Gastroesophageal sphincter (tissue), 4 donors: Measurements from ENCODE around the gene GK. TPM values are rescaled to one million over a fixed set of nuclear protein-coding genes. Genes with fewer than 3 reads are reported as not detected.
"Not testable (repeated sequence)": the region's sequence is repeated elsewhere in the genome, so short reads cannot be mapped to it uniquely, and the experiment has no call there.

Experiments used
- ATAC-seq: fragments of 150-250 bp; one replicate; pipeline ENCODE4 v1.9.1; 2016; ENCODE audit warnings: mild to moderate bottlenecking, moderate library complexity
- H3K27ac ChIP-seq, 4 donors: fragments of 200-600 bp; sonication (generic) in 3 of 4; 1 replicate in 3 of 4; 2 replicates in 1 of 4; pipeline ENCODE4 v1.5.1; 2016 to 2019
- H3K27me3 ChIP-seq: fragments of 200-600 bp; sonication (generic); one replicate; pipeline ENCODE4 v1.5.1; 2019
- H3K36me3 ChIP-seq, 2 donors: fragments of 200-600 bp; sonication (generic); one replicate each; pipeline ENCODE4 v1.5.1; 2019; ENCODE audit warnings: control low read depth in 1 of 2
- H3K4me1 ChIP-seq, 3 donors: fragments of 200-600 bp; sonication (generic); 1 replicate in 2 of 3; 2 replicates in 1 of 3; pipeline ENCODE4 v1.5.1; 2016 to 2019; ENCODE audit warnings: control low read depth in 2 of 3
- H3K4me3 ChIP-seq, 2 donors: fragments of 200-600 bp; sonication (generic); one replicate each; pipeline ENCODE4 v1.5.1; 2019; ENCODE audit warnings: mild to moderate bottlenecking in 1 of 2, moderate library complexity in 1 of 2
- H3K9me3 ChIP-seq, 3 donors: fragments of 200-600 bp; sonication (generic); one replicate each; pipeline ENCODE4 v1.5.1; 2017 to 2019; ENCODE audit warnings: control low read depth in 2 of 3
- CTCF ChIP-seq, 4 experiments: fragments of 200-600 bp in 2 of 4; fragments of 450-650 bp in 2 of 4; sonication (generic) in 1 of 4; IDR thresholded peaks; one replicate each; pipeline ENCODE4 v1.5.1; 2017 to 2019; ENCODE audit warnings: antibody characterized with exemption in 4 of 4, mild to moderate bottlenecking in 2 of 4, moderate library complexity in 2 of 4
- EP300 ChIP-seq: sonication (generic); formaldehyde crosslinking; IDR thresholded peaks from one replicate; pipeline ENCODE4 v1.6.1; 2017; ENCODE audit warnings: antibody characterized with exemption, mild to moderate bottlenecking
- POLR2A ChIP-seq, 2 donors: fragments of 450-650 bp; IDR thresholded peaks; one replicate each; pipeline ENCODE4 v1.6.1; 2017; ENCODE audit warnings: antibody characterized with exemption in 2 of 2, mild to moderate bottlenecking in 2 of 2, moderate library complexity in 1 of 2
- POLR2AphosphoS5 ChIP-seq: sonication (generic); formaldehyde crosslinking; IDR thresholded peaks from one replicate; pipeline ENCODE4 v1.6.1; 2017; ENCODE audit warnings: antibody characterized with exemption
- WGBS, 2 donors: methylation state at CpG; one replicate each; pipeline ENCODE4 v1.1.5; 2018; ENCODE audit warnings: low coverage in 1 of 2; 5-methylcytosine and 5-hydroxymethylcytosine counted together
- total RNA-seq, 4 donors: library from RNA; depleted of rRNA; stranded (reverse); fragments of >200 nt; gene quantifications; one replicate each; pipeline ENCODE4 v1.1.0, GENCODE V29; 2016

Gene GK
- total RNA-seq, 4 donors from 2014 or later: 3.4 to 9.6 (median 5.6) TPM

GRCh38 chrX:30661228-30661627 lies 8.0 kb downstream of the GK start:
- ATAC-seq: no peak
- 88 to 100% methylated on average over 4 to 6 of the region's 6 CpGs for WGBS, 2 donors
- TF ChIP-seq CTCF (IDR thresholded peaks at IDR 0.05) (no peak), EP300 (no peak), POLR2A (IDR thresholded peaks at IDR 0.05) (no peak), POLR2AphosphoS5 (no peak)

GRCh38 chrX:30663322-30663721 lies 10.1 kb downstream of the GK start:
- ATAC-seq: no peak
- no peaks in the 10 kb centered on the region for H3K4me1 ChIP-seq
- no peaks in the 10 kb centered on the region for H3K27me3 ChIP-seq
- H3K9me3 ChIP-seq: no peaks in the 10 kb centered on the region
- no peaks in the 10 kb centered on the region for H3K36me3 ChIP-seq
- no peak for TF ChIP-seq POLR2AphosphoS5
- TF ChIP-seq EP300: no peak
- TF ChIP-seq CTCF (IDR thresholded peaks at IDR 0.05): no peak
- no peak for TF ChIP-seq POLR2A (IDR thresholded peaks at IDR 0.05)
- whole genome bisulfite sequencing, 2 donors: 75 to 81% methylated on average over 2 of the region's 2 CpGs
- no peak overlapping the region for H3K4me3 ChIP-seq
- H3K27ac ChIP-seq: no peak overlapping the region

More at GRCh38 chrX:30661228-30661627, 8.0 kb downstream of the GK start:
- H3K27me3 ChIP-seq: no peaks in the 10 kb centered on the region
- H3K27ac ChIP-seq: no peak overlapping the region
- H3K36me3 ChIP-seq: no peaks in the 10 kb centered on the region
- no peaks in the 10 kb centered on the region for H3K4me1 ChIP-seq
- no peak overlapping the region for H3K4me3 ChIP-seq
- no peaks in the 10 kb centered on the region for H3K9me3 ChIP-seq

- TF ChIP-seq POLR2AphosphoS5 (no peak), CTCF (IDR thresholded peaks at IDR 0.05) (no peak), EP300 (no peak)
- H3K4me3 ChIP-seq: no peak overlapping the region
- H3K4me1 ChIP-seq: no peaks in the 10 kb centered on the region
- H3K27me3 ChIP-seq: no peaks in the 10 kb centered on the region
- no peaks in the 10 kb centered on the region for H3K36me3 ChIP-seq
- no peak for ATAC-seq
- no peaks in the 10 kb centered on the region for H3K9me3 ChIP-seq
- no peak overlapping the region for H3K27ac ChIP-seq
Observed at GRCh38 chrX:30665471-30665870, 12.2 kb downstream of the GK start.

GRCh38 chrX:30666094-30666493 lies 12.9 kb downstream of the GK start:
- Histone ChIP-seq H3K27ac (no peak overlapping the region), H3K36me3 (no peaks in the 10 kb centered on the region), H3K27me3 (no peaks in the 10 kb centered on the region), H3K4me1 (no peaks in the 10 kb centered on the region), H3K9me3 (no peaks in the 10 kb centered on the region), H3K4me3 (no peak overlapping the region)
- TF ChIP-seq EP300: no peak
- TF ChIP-seq POLR2AphosphoS5: no peak
- TF ChIP-seq CTCF (IDR thresholded peaks at IDR 0.05): no peak
- TF ChIP-seq POLR2A (IDR thresholded peaks at IDR 0.05): no peak
- ATAC-seq: no peak
- WGBS, 2 donors: 48 to 54% methylated on average over 2 of the region's 2 CpGs

GRCh38 chrX:30668581-30668980 lies 15.4 kb downstream of the GK start:
- no peaks in the 10 kb centered on the region for H3K9me3 ChIP-seq
- H3K27me3 ChIP-seq: no peaks in the 10 kb centered on the region
- H3K36me3 ChIP-seq: no peaks in the 10 kb centered on the region
- WGBS, 2 donors: 87 to 100% methylated on average over 1 to 4 of the region's 4 CpGs
- H3K4me3 ChIP-seq: no peak overlapping the region
- no peak for TF ChIP-seq EP300
- TF ChIP-seq POLR2AphosphoS5: no peak
- no peak for TF ChIP-seq CTCF (IDR thresholded peaks at IDR 0.05)
- TF ChIP-seq POLR2A (IDR thresholded peaks at IDR 0.05): no peak
- ATAC-seq: no peak
- no peaks in the 10 kb centered on the region for H3K4me1 ChIP-seq
- no peak overlapping the region for H3K27ac ChIP-seq

GRCh38 chrX:30671189-30671588 lies 18.0 kb downstream of the GK start:
- no CpG with 5 or more reads among the region's 3 CpGs for WGBS, 2 donors
- H3K4me1 ChIP-seq, ATAC-seq, H3K27me3 ChIP-seq, H3K36me3 ChIP-seq, H3K4me3 ChIP-seq, H3K9me3 ChIP-seq, H3K27ac ChIP-seq: not testable (repeated sequence)
